ENCODE measurements around the gene STX4. TPM values are rescaled to one million over a fixed set of nuclear protein-coding genes. Genes with fewer than 3 reads are reported as not detected.

The STX4 gene
- total and polyA plus RNA-seq, 9 of the 15 experiments (the other 6 are each of a cell fraction or from before 2014, with no cell fraction given) = 3.2 to 48.0 (median 21.5) TPM

DNA sequence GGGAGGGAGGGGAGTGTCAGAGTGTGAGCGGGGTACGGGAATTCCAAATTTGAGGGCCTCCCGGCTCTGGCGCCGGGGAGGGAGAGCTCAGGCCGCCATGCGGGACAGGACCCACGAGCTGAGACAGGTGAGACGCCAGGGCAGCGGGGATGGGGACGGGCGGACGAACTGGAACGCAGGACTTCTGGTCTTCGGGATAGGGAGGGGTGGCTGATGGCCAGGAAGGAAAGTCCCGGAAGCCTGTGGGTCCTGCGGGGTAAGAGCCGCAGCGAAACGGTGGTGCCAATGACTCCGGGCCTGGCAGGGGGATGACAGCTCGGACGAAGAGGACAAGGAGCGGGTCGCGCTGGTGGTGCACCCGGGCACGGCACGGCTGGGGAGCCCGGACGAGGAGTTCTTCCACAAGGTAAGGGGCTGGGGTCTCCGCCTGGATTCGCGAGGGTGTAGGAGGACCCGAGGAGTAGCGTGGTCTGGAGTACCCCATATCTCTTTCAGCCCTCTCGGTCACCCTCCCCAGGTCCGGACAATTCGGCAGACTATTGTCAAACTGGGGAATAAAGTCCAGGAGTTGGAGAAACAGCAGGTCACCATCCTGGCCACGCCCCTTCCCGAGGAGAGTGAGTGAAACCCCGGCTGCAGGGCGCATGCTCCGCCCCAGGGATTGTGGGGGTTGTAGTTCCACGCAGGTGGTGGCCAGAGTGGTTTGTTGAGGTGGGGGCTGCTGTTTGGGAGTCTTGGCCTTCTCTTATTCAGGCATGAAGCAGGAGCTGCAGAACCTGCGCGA, 543 bp downstream of the STX4 start (continued):
- TF ChIP-seq MYC (IDR thresholded peaks at IDR 0.05; ENCODE audit: low read depth, low read length) (no peak), MYC (CRISPR knock-in tag; IDR thresholded peaks at IDR 0.05; ENCODE audit: borderline replicate concordance, low read depth) (no peak), HMGN3 (IDR thresholded peaks at IDR 0.05; ENCODE audit: borderline replicate concordance, extremely low read depth, insufficient read length, low read depth, low read length) (peak; percentile 69)

DNA sequence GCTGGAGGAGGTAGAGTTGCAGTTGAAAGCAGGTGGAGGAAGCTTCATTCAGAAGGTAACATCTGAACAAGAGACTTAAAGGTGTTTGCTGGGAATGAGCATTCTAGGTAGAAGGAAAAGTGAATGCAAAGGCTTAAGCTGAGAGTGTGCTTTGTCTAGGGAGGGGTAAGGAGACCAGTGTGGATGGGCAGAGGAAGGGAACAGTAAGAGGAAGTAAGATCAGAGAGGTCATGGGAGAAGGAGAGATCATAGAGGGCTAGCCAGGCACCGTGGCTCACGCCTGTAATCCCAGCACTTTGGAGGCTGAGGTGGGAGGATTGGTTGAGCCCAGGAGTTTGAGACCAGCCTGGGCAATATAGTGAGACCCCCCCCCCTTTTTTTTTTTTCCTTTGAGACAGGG, 3.3 kb downstream of the STX4 start:
- TF ChIP-seq FOS (IDR thresholded peaks at IDR 0.05; ENCODE audit: extremely low read depth, insufficient read length) = no peak
- TF ChIP-seq ELF4 (CRISPR knock-in tag; IDR thresholded peaks at IDR 0.05) = 0 out of 2 replicates have a peak, but pooled peaks have one; percentile 15
- H3K4me1 ChIP-seq (replicated peaks in 1 of 2; ENCODE audit: control insufficient read depth in 2 of 2, insufficient read depth in 2 of 2, low read length in 2 of 2) = peaks cover 16 to 18% of the 10 kb centered on the region in 2 experiments
- no peaks in the 10 kb centered on the region; the same call in 1 of the 2 replicates for H3K9me3 ChIP-seq (replicated peaks; ENCODE audit: control insufficient read depth, insufficient read depth, low read depth, low read length)
- no peak overlapping the region for H2AFZ ChIP-seq (ENCODE audit: low read depth, low read length)
- WGBS (ENCODE audit: insufficient coverage, low coverage, missing lambda C conversion rate) = 7% methylated on average over 2 of the region's 2 CpGs
- H3K36me3 ChIP-seq (ENCODE audit: control insufficient read depth, insufficient read depth, low read length) = peaks cover 46% of the 10 kb centered on the region; the same call in 2 of the 3 replicates
- ATAC-seq = no peak
- FAIRE-seq = no peak
- ChIA-PET POLR2A (interaction anchor here (0.7 kb wide), 1 partner anchor 144 kb away, joined by 3 read pairs; no protein-coding TSS in a partner anchor), CTCF (ENCODE audit: low intra/inter-chr PET ratio) (no interaction called here)
- no peaks in the 10 kb centered on the region for H3K27me3 ChIP-seq (ENCODE audit: control insufficient read depth in 2 of 2, insufficient read depth in 2 of 2, low read length in 2 of 2)
- no peak overlapping the region for H3K4me3 ChIP-seq
- intact Hi-C loops (cut with micrococcal nuclease) (no loop called here), in situ Hi-C loops (cut with MboI) (no loop called here)
- peaks cover 5% of the 10 kb centered on the region for H3K9me1 ChIP-seq (ENCODE audit: control insufficient read depth, insufficient read depth, low read length)
- H3K79me2 ChIP-seq (ENCODE audit: control insufficient read depth, insufficient read depth, low read length) = peaks cover 21% of the 10 kb centered on the region
- no TSS peak for BruUV-seq (replicated peaks)
- peaks cover 4% of the 10 kb centered on the region for H4K20me1 ChIP-seq (replicated peaks; ENCODE audit: control insufficient read depth, insufficient read depth, low read length)
- DNase-seq (ENCODE audit: extremely low read depth in 1 of 4, low spot score in 3 of 4) = no peak
- H3K4me2 ChIP-seq (ENCODE audit: insufficient read depth, low read length) = no peak overlapping the region
- H3K9ac ChIP-seq (ENCODE audit: insufficient read depth in 1 of 2, low read depth in 2 of 2, low read length in 2 of 2) = no peak overlapping the region
- no peak overlapping the region for H3K27ac ChIP-seq (ENCODE audit: extremely low read depth, low read depth, low read length)

All from K562 (cell line).